Urinary bladder (tissue), 4 donors: Measurements from ENCODE around the gene SELP. TPM values are rescaled to one million over a fixed set of nuclear protein-coding genes. Genes with fewer than 3 reads are reported as not detected.

ENCODE experiments used
- DNase-seq: peaks from one replicate; pipeline ENCODE4 v3.0.0-alpha.2; 2015; ENCODE audit errors: extremely low spot score
- H3K27ac ChIP-seq: one replicate; pipeline ENCODE4 v1.5.1; 2013; ENCODE audit warnings: low read depth, mild to moderate bottlenecking, moderate library complexity
- H3K36me3 ChIP-seq: one replicate; pipeline ENCODE4 v1.6.1; 2013; ENCODE audit warnings: mild to moderate bottlenecking, moderate library complexity; ENCODE audit not compliant: insufficient read depth
- H3K4me1 ChIP-seq: one replicate; pipeline ENCODE4 v1.6.1; 2013; ENCODE audit warnings: mild to moderate bottlenecking, moderate library complexity; ENCODE audit not compliant: insufficient read depth
- H3K4me3 ChIP-seq: one replicate; pipeline ENCODE4 v1.5.1; 2013; ENCODE audit warnings: low read depth, low read length
- WGBS: extraction: QIAGEN DNeasy Blood & Tissue Kit; methylation state at CpG from one replicate; pipeline ENCODE4 v1.1.7; 2013; 5-methylcytosine and 5-hydroxymethylcytosine counted together
- polyA plus RNA-seq: library from polyadenylated mRNA; stranded (reverse); fragments of 200-250 nt; gene quantifications from one replicate; pipeline ENCODE4 v1.2.3, GENCODE V29; 2013
- total RNA-seq: library from RNA; depleted of rRNA; stranded (reverse); fragments of >200 nt; gene quantifications from one replicate; pipeline ENCODE4 v1.2.3, GENCODE V29; 2014
- donor health status: healthy with polysubstance abuse.
- donor health status: healthy.

The SELP gene
- total and polyA plus RNA-seq, 2 donors: 7.5 to 13.1 TPM

GRCh38 chr1:169648187-169648586 lies 18.3 kb upstream of the SELP start:
- H3K27ac ChIP-seq: no peak overlapping the region
- WGBS: 33% methylated on average over 2 of the region's 2 CpGs
- no peak for DNase-seq
- no peaks in the 10 kb centered on the region for H3K4me1 ChIP-seq
- H3K36me3 ChIP-seq: no peaks in the 10 kb centered on the region
- no peak overlapping the region for H3K4me3 ChIP-seq

- Histone ChIP-seq H3K4me3 (no peak overlapping the region), H3K27ac (no peak overlapping the region), H3K36me3 (no peaks in the 10 kb centered on the region), H3K4me1 (no peaks in the 10 kb centered on the region)
- DNase-seq: no peak
Observed at GRCh38 chr1:169647512-169647911, 17.6 kb upstream of the SELP start.

GRCh38 chr1:169644297-169644696 lies 14.4 kb upstream of the SELP start:
- H3K4me1 ChIP-seq: no peaks in the 10 kb centered on the region
- 60% methylated on average over 3 of the region's 3 CpGs for WGBS
- no peak for DNase-seq
- no peak overlapping the region for H3K27ac ChIP-seq
- H3K4me3 ChIP-seq: no peak overlapping the region
- no peaks in the 10 kb centered on the region for H3K36me3 ChIP-seq

DNA sequence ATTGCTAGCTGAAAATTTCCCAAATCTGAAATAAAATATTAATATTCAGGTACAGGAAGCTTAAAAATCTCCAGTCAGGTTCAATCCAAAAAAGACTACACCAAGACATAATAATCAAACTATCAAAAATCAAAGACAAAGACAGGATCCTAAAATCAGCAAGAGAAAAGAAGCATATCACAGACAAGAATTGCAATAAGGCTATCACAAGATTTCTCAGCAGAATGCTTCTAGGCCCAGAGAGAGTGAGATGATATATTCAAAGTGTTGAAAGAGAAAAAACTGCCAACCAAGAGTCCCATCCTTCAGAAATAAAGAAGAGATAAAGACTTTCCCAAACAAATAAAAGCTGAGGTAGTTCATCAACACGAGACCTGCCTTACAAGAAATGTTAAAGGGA lies 5.0 kb upstream of the SELP start:
- peaks cover 1% of the 10 kb centered on the region for H3K4me1 ChIP-seq
- no peak overlapping the region for H3K27ac ChIP-seq
- H3K4me3 ChIP-seq: no peak overlapping the region
- H3K36me3 ChIP-seq: no peaks in the 10 kb centered on the region
- WGBS: 68% methylated on average over 1 of the region's 1 CpG
- DNase-seq: no peak

- WGBS: 95% methylated on average over 1 of the region's 1 CpG
Observed at GRCh38 chr1:169634145-169634544, 4.2 kb upstream of the SELP start.

DNA sequence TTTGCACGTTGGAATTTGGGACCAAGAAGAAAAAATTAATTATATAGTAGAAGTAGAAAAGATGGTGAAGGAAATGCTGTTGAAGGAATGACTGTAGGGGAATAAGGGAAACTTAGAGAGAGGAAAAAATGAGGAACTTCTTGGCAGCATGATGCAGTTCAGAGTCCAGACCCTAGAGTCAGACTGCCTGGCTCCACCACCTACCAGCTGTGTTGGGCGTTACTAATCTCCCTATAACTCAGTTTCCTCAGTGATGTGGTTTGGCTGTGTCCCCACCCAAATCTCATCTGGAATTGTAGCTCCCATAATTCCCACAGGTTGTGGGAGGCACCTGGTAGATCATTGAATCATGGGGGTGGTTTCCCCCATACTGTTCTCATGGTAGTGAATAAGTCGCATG lies 1.3 kb upstream of the SELP start:
- no peak overlapping the region for H3K27ac ChIP-seq
- H3K36me3 ChIP-seq: no peaks in the 10 kb centered on the region
- DNase-seq: no peak
- 85% methylated on average over 3 of the region's 3 CpGs for WGBS
- peaks cover 1% of the 10 kb centered on the region for H3K4me1 ChIP-seq
- no peak overlapping the region for H3K4me3 ChIP-seq

More at GRCh38 chr1:169634145-169634544, 4.2 kb upstream of the SELP start:
- DNase-seq: no peak
- Histone ChIP-seq H3K4me3 (no peak overlapping the region), H3K36me3 (no peaks in the 10 kb centered on the region), H3K4me1 (peaks cover 1% of the 10 kb centered on the region), H3K27ac (no peak overlapping the region)

DNA sequence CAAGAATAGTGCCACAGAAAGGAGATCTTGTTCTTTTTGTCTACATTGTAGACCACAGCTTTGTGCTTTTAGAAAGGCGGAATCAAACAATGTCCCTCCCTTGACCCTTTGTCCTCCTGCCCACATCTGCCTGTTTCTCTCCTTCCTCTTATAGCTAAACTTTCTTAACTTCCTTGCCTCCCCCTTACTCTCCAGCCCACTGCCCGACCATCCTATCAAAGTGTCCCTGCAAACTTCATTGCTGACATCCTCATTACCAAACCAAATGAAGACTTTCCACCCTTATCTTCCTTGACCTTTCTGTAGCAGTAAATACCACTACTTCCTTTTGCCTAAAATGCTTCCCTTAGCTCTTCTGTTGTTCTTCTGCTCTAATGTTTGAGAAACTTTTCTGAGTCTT lies 5.0 kb downstream of the SELP start:
- H3K36me3 ChIP-seq: no peaks in the 10 kb centered on the region
- 59% methylated on average over 2 of the region's 2 CpGs for WGBS
- DNase-seq: no peak
- H3K4me3 ChIP-seq: no peak overlapping the region
- no peaks in the 10 kb centered on the region for H3K4me1 ChIP-seq
- H3K27ac ChIP-seq: no peak overlapping the region

DNA sequence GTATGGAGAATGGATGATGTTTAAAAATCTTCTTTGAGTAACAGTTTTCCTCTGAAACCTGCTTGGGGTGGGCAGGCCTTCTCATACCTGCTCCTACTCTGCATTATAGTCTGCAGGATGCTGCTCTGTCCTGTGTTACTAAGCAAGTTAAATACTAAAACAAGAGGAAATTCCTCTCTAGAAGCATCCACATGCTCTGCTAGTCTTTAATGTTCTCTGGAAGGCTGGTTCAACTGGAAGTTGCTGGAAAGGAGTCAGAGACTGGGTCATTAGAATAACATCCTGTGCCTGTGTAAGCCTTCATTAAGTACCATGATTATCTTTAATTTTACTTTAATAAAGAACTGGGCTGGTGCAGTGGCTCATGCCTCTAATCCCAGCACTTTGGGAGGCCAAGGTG lies 5.8 kb downstream of the SELP start:
- no peak for DNase-seq
- H3K27ac ChIP-seq: no peak overlapping the region
- H3K4me3 ChIP-seq: no peak overlapping the region
- H3K4me1 ChIP-seq: no peaks in the 10 kb centered on the region
- no peaks in the 10 kb centered on the region for H3K36me3 ChIP-seq

DNA sequence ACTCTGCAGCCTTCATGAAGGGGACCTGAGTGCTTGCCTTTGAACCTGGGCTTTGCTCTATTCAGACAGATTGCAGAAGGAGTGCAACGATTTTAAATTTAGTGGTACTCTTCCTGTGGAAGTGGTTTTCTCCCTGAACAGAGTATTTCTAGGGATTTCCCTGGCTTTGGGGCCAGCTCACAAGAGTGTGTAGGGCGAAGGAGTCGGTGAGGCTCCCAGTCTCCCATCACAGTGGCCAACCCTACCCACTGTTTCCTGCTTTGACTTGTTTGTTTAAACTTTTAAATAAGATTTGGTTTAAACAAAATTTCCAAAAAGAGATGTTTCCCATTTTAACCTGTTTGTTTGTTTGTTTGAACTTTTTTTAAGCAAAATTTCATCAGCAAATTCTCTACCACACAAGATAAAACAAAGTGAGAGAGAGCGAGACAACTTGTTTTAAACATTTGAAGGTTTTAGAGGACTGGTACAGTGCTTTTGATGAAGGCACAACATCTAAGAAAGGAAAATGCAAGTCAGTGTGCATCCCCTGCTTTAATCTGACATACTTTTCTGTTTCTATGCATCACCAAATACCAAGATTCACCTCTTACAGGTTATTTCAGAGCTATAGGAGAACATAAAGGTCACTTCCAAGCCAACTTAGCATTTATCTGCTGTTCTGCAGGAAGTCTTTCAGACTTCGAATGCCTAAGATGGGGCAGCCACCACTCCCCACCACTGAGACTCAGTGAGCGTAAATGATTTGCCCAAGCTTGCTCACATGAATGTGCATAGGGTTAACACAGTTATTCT lies 6.6 kb downstream of the SELP start:
- Histone ChIP-seq H3K27ac (no peak overlapping the region), H3K36me3 (no peaks in the 10 kb centered on the region), H3K4me1 (no peaks in the 10 kb centered on the region), H3K4me3 (no peak overlapping the region)
- 85% methylated on average over 6 of the region's 6 CpGs for WGBS
- DNase-seq: no peak

- no peak overlapping the region for H3K4me3 ChIP-seq
- H3K27ac ChIP-seq: no peak overlapping the region
- WGBS: 97% methylated on average over 8 of the region's 8 CpGs
- DNase-seq: no peak
- H3K4me1 ChIP-seq: no peaks in the 10 kb centered on the region
- no peaks in the 10 kb centered on the region for H3K36me3 ChIP-seq
Observed at GRCh38 chr1:169620565-169620964, 9.4 kb downstream of the SELP start.

GRCh38 chr1:169618367-169618766 lies 11.6 kb downstream of the SELP start:
- no peak overlapping the region for H3K4me3 ChIP-seq
- WGBS: 73% methylated on average over 2 of the region's 2 CpGs
- no peaks in the 10 kb centered on the region for H3K4me1 ChIP-seq
- no peak for DNase-seq
- no peaks in the 10 kb centered on the region for H3K36me3 ChIP-seq
- no peak overlapping the region for H3K27ac ChIP-seq

DNA sequence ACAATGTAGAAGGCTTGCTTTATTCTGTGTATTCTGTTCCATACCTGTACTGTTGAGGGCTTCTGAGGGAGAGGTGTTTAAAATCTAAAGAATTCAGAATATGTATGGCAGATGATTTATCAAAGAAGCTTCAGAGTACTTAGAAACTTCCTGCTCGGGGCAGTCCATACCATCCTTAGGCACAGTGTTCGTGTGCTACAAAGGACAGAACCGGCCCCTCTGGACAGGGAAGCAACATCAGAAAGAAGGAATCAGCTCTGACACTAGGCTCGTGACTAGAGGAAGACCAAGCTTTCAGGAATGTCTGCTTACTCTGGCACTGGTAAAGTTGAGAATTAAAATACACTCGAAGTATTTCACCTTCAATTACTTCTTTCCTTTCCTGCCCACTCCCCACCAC lies 14.1 kb downstream of the SELP start:
- Histone ChIP-seq H3K4me3 (no peak overlapping the region), H3K36me3 (no peaks in the 10 kb centered on the region), H3K27ac (no peak overlapping the region), H3K4me1 (no peaks in the 10 kb centered on the region)
- 47% methylated on average over 5 of the region's 5 CpGs for WGBS
- no peak for DNase-seq

DNA sequence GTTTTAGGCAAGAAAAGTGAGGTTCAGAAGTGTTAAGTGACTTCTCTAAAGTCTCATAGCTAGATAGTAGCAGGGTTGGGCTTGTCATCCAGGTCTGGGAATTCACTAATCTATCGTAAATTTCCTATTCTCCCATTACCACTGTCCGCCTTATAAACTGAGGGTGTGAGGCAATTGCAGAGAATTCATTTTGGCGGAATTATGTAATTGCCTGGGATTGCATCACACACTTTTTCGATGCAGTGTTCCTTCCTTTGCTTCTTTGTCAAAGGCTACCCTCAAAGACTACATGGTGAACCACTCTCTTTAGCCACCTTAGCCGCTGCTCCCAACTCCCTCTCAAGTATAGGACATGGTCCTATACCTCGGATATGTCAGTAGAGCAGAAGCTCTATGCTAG lies 19.1 kb downstream of the SELP start:
- 81% methylated on average over 6 of the region's 6 CpGs for WGBS
- no peak overlapping the region for H3K27ac ChIP-seq

GRCh38 chr1:169610108-169610507 lies 19.8 kb downstream of the SELP start:
- Histone ChIP-seq H3K4me3 (no peak overlapping the region), H3K36me3 (no peaks in the 10 kb centered on the region), H3K4me1 (no peaks in the 10 kb centered on the region), H3K27ac (no peak overlapping the region)
- WGBS: 14% methylated on average over 1 of the region's 1 CpG
- no peak for DNase-seq

More for the DNA sequence above, 19.1 kb downstream of the SELP start:
- Histone ChIP-seq H3K4me3 (no peak overlapping the region), H3K4me1 (no peaks in the 10 kb centered on the region), H3K36me3 (no peaks in the 10 kb centered on the region)
- DNase-seq: no peak

GRCh38 chr1:169608226-169608625 lies 21.7 kb downstream of the SELP start:
- WGBS: 93% methylated on average over 4 of the region's 4 CpGs
- no peaks in the 10 kb centered on the region for H3K36me3 ChIP-seq
- no peak overlapping the region for H3K4me3 ChIP-seq
- no peak for DNase-seq
- no peaks in the 10 kb centered on the region for H3K4me1 ChIP-seq
- no peak overlapping the region for H3K27ac ChIP-seq
